Gastroesophageal sphincter (tissue), 4 donors: Measurements from ENCODE around the gene CACUL1. TPM values are rescaled to one million over a fixed set of nuclear protein-coding genes. Genes with fewer than 3 reads are reported as not detected.

Experiments used
- ATAC-seq: fragments of 150-250 bp; one replicate; pipeline ENCODE4 v1.9.1; 2016; ENCODE audit warnings: mild to moderate bottlenecking, moderate library complexity
- H3K27ac ChIP-seq, 4 donors: fragments of 200-600 bp; sonication (generic) in 3 of 4; 1 replicate in 3 of 4; 2 replicates in 1 of 4; pipeline ENCODE4 v1.5.1; 2016 to 2019
- H3K27me3 ChIP-seq: fragments of 200-600 bp; sonication (generic); one replicate; pipeline ENCODE4 v1.5.1; 2019
- H3K36me3 ChIP-seq, 2 donors: fragments of 200-600 bp; sonication (generic); one replicate each; pipeline ENCODE4 v1.5.1; 2019; ENCODE audit warnings: control low read depth in 1 of 2
- H3K4me1 ChIP-seq, 3 donors: fragments of 200-600 bp; sonication (generic); 1 replicate in 2 of 3; 2 replicates in 1 of 3; pipeline ENCODE4 v1.5.1; 2016 to 2019; ENCODE audit warnings: control low read depth in 2 of 3
- H3K4me3 ChIP-seq, 2 donors: fragments of 200-600 bp; sonication (generic); one replicate each; pipeline ENCODE4 v1.5.1; 2019; ENCODE audit warnings: mild to moderate bottlenecking in 1 of 2, moderate library complexity in 1 of 2
- H3K9me3 ChIP-seq, 3 donors: fragments of 200-600 bp; sonication (generic); one replicate each; pipeline ENCODE4 v1.5.1; 2017 to 2019; ENCODE audit warnings: control low read depth in 2 of 3
- CTCF ChIP-seq, 4 experiments: fragments of 200-600 bp in 2 of 4; fragments of 450-650 bp in 2 of 4; sonication (generic) in 1 of 4; IDR thresholded peaks; one replicate each; pipeline ENCODE4 v1.5.1; 2017 to 2019; ENCODE audit warnings: antibody characterized with exemption in 4 of 4, mild to moderate bottlenecking in 2 of 4, moderate library complexity in 2 of 4
- EP300 ChIP-seq: sonication (generic); formaldehyde crosslinking; IDR thresholded peaks from one replicate; pipeline ENCODE4 v1.6.1; 2017; ENCODE audit warnings: antibody characterized with exemption, mild to moderate bottlenecking
- POLR2A ChIP-seq, 2 donors: fragments of 450-650 bp; IDR thresholded peaks; one replicate each; pipeline ENCODE4 v1.6.1; 2017; ENCODE audit warnings: antibody characterized with exemption in 2 of 2, mild to moderate bottlenecking in 2 of 2, moderate library complexity in 1 of 2
- POLR2AphosphoS5 ChIP-seq: sonication (generic); formaldehyde crosslinking; IDR thresholded peaks from one replicate; pipeline ENCODE4 v1.6.1; 2017; ENCODE audit warnings: antibody characterized with exemption
- WGBS, 2 donors: methylation state at CpG; one replicate each; pipeline ENCODE4 v1.1.5; 2018; ENCODE audit warnings: low coverage in 1 of 2; 5-methylcytosine and 5-hydroxymethylcytosine counted together
- total RNA-seq, 4 donors: library from RNA; depleted of rRNA; stranded (reverse); fragments of >200 nt; gene quantifications; one replicate each; pipeline ENCODE4 v1.1.0, GENCODE V29; 2016

Gene CACUL1
- total RNA-seq, 4 donors from 2014 or later = 35.7 to 67.2 (median 45.6) TPM

GRCh38 chr10:118628397-118628796, 126.4 kb downstream of the CACUL1 start:
- no peaks in the 10 kb centered on the region for H3K36me3 ChIP-seq
- no peak for TF ChIP-seq POLR2A (IDR thresholded peaks at IDR 0.05)
- no peak for TF ChIP-seq EP300
- no peak for TF ChIP-seq POLR2AphosphoS5
- TF ChIP-seq CTCF (IDR thresholded peaks at IDR 0.05) = no peak
- peaks cover 5% of the 10 kb centered on the region for H3K27me3 ChIP-seq
- H3K9me3 ChIP-seq = no peaks in the 10 kb centered on the region
- H3K27ac ChIP-seq = peak overlapping the region; percentile 59 to 79 (median 68)
- H3K4me1 ChIP-seq = peaks cover 3 to 18% (median 6%) of the 10 kb centered on the region in 3 donors
- no peak overlapping the region for H3K4me3 ChIP-seq
- ATAC-seq = no peak

GRCh38 chr10:118626953-118627352, 127.8 kb downstream of the CACUL1 start:
- no peak for TF ChIP-seq POLR2AphosphoS5
- TF ChIP-seq CTCF (IDR thresholded peaks at IDR 0.05) = no peak
- no peak for TF ChIP-seq EP300
- no peak for TF ChIP-seq POLR2A (IDR thresholded peaks at IDR 0.05)
- WGBS, 2 donors = 90% methylated on average over 2 of the region's 3 CpGs; no CpG with 5 or more reads in 1 of the 2 donors
- Histone ChIP-seq H3K27ac (no peak overlapping the region), H3K4me3 (no peak overlapping the region), H3K36me3 (no peaks in the 10 kb centered on the region), H3K27me3 (peaks cover 5% of the 10 kb centered on the region), H3K4me1 (peaks cover 3 to 23% (median 6%) of the 10 kb centered on the region in 3 donors), H3K9me3 (no peaks in the 10 kb centered on the region)
- ATAC-seq = no peak

Other genes starting within 250 kb of the CACUL1 start
- gene PRLHR, start 159.3 kb downstream of the CACUL1 start, total RNA-seq = under 1 TPM in 3 of 4 donors, not detected in 1; 0.12 to 0.35 (median 0.13) TPM